Measurements from ENCODE around the gene TRIM66. TPM values are rescaled to one million over a fixed set of nuclear protein-coding genes. Genes with fewer than 3 reads are reported as not detected.

The TRIM66 gene
- total and polyA plus RNA-seq, 2 donors (not counting 1 experiment from before 2014, with no cell fraction given): 3.9 to 13.7 TPM

GRCh38 chr11:8564526-8564925 lies 117.9 kb downstream of the TRIM66 start:
- Histone ChIP-seq H4K20me1 (ENCODE audit: control insufficient read depth, extremely low read depth, insufficient read depth, low read length) (no peaks in the 10 kb centered on the region), H3K27me3 (ENCODE audit: control insufficient read depth, insufficient read depth, low read length) (peaks cover 4% of the 10 kb centered on the region), H2AFZ (ENCODE audit: low read length) (no peak overlapping the region), H3K4me2 (ENCODE audit: extremely low read depth, insufficient read depth, low read length) (no peak overlapping the region), H3K9ac (ENCODE audit: insufficient read depth, low read length) (no peak overlapping the region), H3K9me3 (ENCODE audit: control insufficient read depth, insufficient read depth, low read depth, low read length) (no peaks in the 10 kb centered on the region), H3K4me1 (ENCODE audit: control insufficient read depth, extremely low read depth, insufficient read depth, low read length) (no peaks in the 10 kb centered on the region), H3K79me2 (ENCODE audit: control insufficient read depth, insufficient read depth, low read length) (no peaks in the 10 kb centered on the region), H3K27ac (ENCODE audit: insufficient read depth, low read length) (no peak overlapping the region), H3K36me3 (ENCODE audit: control insufficient read depth, insufficient read depth, low read length) (no peaks in the 10 kb centered on the region), H3K4me3 (replicated peaks in 1 of 4; ENCODE audit: control extremely low read depth in 1 of 4, insufficient read depth in 1 of 4, low read depth in 3 of 4, low read length in 4 of 4) (no peak overlapping the region)
- TF ChIP-seq, protein P1, sequence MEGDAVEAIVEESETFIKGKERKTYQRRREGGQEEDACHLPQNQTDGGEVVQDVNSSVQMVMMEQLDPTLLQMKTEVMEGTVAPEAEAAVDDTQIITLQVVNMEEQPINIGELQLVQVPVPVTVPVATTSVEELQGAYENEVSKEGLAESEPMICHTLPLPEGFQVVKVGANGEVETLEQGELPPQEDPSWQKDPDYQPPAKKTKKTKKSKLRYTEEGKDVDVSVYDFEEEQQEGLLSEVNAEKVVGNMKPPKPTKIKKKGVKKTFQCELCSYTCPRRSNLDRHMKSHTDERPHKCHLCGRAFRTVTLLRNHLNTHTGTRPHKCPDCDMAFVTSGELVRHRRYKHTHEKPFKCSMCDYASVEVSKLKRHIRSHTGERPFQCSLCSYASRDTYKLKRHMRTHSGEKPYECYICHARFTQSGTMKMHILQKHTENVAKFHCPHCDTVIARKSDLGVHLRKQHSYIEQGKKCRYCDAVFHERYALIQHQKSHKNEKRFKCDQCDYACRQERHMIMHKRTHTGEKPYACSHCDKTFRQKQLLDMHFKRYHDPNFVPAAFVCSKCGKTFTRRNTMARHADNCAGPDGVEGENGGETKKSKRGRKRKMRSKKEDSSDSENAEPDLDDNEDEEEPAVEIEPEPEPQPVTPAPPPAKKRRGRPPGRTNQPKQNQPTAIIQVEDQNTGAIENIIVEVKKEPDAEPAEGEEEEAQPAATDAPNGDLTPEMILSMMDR (conservative IDR thresholded peaks at IDR 0.05 in 1 of 2, IDR thresholded peaks at IDR 0.05 in 1 of 2; ENCODE audit: low read depth in 1 of 2, low read length in 2 of 2): no peak
- TF ChIP-seq EZH2 (IDR thresholded peaks at IDR 0.05; ENCODE audit: low read length, missing control alignments): no peak
- no peak for DNase-seq (ENCODE audit: low read depth in 2 of 2)

Other genes starting within 250 kb of the TRIM66 start
- gene STK33, start 88.4 kb downstream of the TRIM66 start, total RNA-seq: 1.7 and 2.8 TPM in 2 replicates
- gene STK33, start 88.4 kb downstream of the TRIM66 start, polyA plus RNA-seq: 2.0 and 3.3 TPM in 2 replicates
- gene RPL27A, start 127 bp upstream of the TRIM66 start, total RNA-seq: 1,035 and 1,237 TPM in 2 replicates
- 874 and 1,114 TPM in 2 replicates for gene RPL27A, start 127 bp upstream of the TRIM66 start, polyA plus RNA-seq
- gene AKIP1, start 228.5 kb upstream of the TRIM66 start, total RNA-seq: 35.4 and 63.7 TPM in 2 replicates
- 42.2 and 50.8 TPM in 2 replicates for gene AKIP1, start 228.5 kb upstream of the TRIM66 start, polyA plus RNA-seq

Measured in fibroblast of lung (primary cell).